Spleen (tissue), 11 donors: ENCODE data around the gene CKLF. TPM values are rescaled to one million over a fixed set of nuclear protein-coding genes. Genes with fewer than 3 reads are reported as not detected.

Source experiments
- DNase-seq: peaks from one replicate; pipeline ENCODE4 v3.0.0-alpha.2; 2020
- H3K27ac ChIP-seq, 8 donors: fragments of 200-600 bp; sonication (generic) in 7 of 8; 1 replicate in 4 of 8; 2 replicates in 4 of 8; pipeline versions ENCODE4 v1.5.0 to v1.8.0; 2016 to 2021; ENCODE audit warnings: inconsistent platforms in 4 of 8, mild to moderate bottlenecking in 4 of 8, moderate library complexity in 1 of 8
- H3K27me3 ChIP-seq, 7 donors: fragments of 200-600 bp; sonication (generic) in 6 of 7; replicated peaks in 1 of 7; 1 replicate in 4 of 7; 2 replicates in 3 of 7; pipeline versions ENCODE4 v1.5.0 to v1.8.0; 2016 to 2021; ENCODE audit warnings: inconsistent platforms in 3 of 7, mild to moderate bottlenecking in 1 of 7
- H3K36me3 ChIP-seq, 6 donors: fragments of 200-600 bp; sonication (generic) in 5 of 6; 1 replicate in 4 of 6; 2 replicates in 2 of 6; pipeline versions ENCODE4 v1.5.0 to v1.8.0; 2016 to 2021; ENCODE audit warnings: inconsistent platforms in 2 of 6
- H3K4me1 ChIP-seq, 6 donors: fragments of 200-600 bp; sonication (generic) in 5 of 6; 1 replicate in 3 of 6; 2 replicates in 3 of 6; pipeline versions ENCODE4 v1.5.0 to v1.8.0; 2016 to 2021; ENCODE audit warnings: inconsistent platforms in 3 of 6
- H3K4me3 ChIP-seq, 8 donors: fragments of 200-600 bp; sonication (generic) in 7 of 8; 1 replicate in 4 of 8; 2 replicates in 4 of 8; pipeline versions ENCODE4 v1.5.0 to v1.8.0; 2016 to 2021; ENCODE audit warnings: inconsistent platforms in 4 of 8, mild to moderate bottlenecking in 4 of 8, moderate library complexity in 2 of 8
- H3K9me3 ChIP-seq, 8 donors: fragments of 200-600 bp; sonication (generic) in 7 of 8; 1 replicate in 4 of 8; 2 replicates in 4 of 8; pipeline versions ENCODE4 v1.5.0 to v1.8.0; 2016 to 2021; ENCODE audit warnings: inconsistent platforms in 4 of 8
- CTCF ChIP-seq, 11 experiments: fragments of 200-600 bp in 7 of 11; fragments of 450-650 bp in 4 of 11; sonication (generic) in 4 of 11; IDR thresholded peaks in 8 of 11; conservative IDR thresholded peaks in 3 of 11; 1 replicate in 7 of 11; 2 replicates in 4 of 11; pipeline versions ENCODE4 v1.4.0 to v1.8.0; 2016 to 2021; ENCODE audit warnings: antibody characterized with exemption in 11 of 11, inconsistent platforms in 4 of 11, mild to moderate bottlenecking in 1 of 11
- POLR2A ChIP-seq, 3 donors: fragments of 450-650 bp; IDR thresholded peaks; one replicate each; pipeline ENCODE4 v1.5.1; 2017; ENCODE audit warnings: antibody characterized with exemption in 3 of 3, mild to moderate bottlenecking in 1 of 3
- POLR2AphosphoS5 ChIP-seq, 3 donors: sonication (generic); formaldehyde crosslinking; IDR thresholded peaks; one replicate each; pipeline ENCODE4 v1.5.1; 2017; ENCODE audit warnings: antibody characterized with exemption in 3 of 3
- WGBS, 5 donors: extraction: QIAGEN DNeasy Blood & Tissue Kit in 3 of 5; methylation state at CpG; one replicate each; pipeline versions ENCODE4 v1.1.5 to v1.1.7; 2013 to 2018; 5-methylcytosine and 5-hydroxymethylcytosine counted together
- intact Hi-C: fragments of 100-400 bp; cut with DNase I; formaldehyde crosslinking; loops from one replicate; pipeline ENCODE4 v1.15.0; 2023; ENCODE audit warnings: low total_unique reads
- polyA plus RNA-seq, 3 donors: library from polyadenylated mRNA; stranded (reverse); fragments of 200-250 nt; gene quantifications; one replicate each; pipeline ENCODE4 v1.2.1, GENCODE V29; 2013
- total RNA-seq, 7 donors: library from RNA; depleted of rRNA in 3 of 7; stranded (reverse); fragments of >200 nt in 3 of 7; fragmentation: NEBNext Ultra II Directional in 4 of 7; extraction: Animal tissue kit (Norgen Biotek cat#: 25700) in 4 of 7; gene quantifications; one replicate each; pipeline versions ENCODE4 v1.1.0 to v1.2.1, GENCODE V29; 2016 to 2021
- donor health status: healthy with polysubstance abuse.
- donor health status: DM: no; HTN: no; CAD: no; lungs with moderate emphysema.
- donor health status: DM: no; HTN: no; CAD: no.
- donor health status: Bipolar disorder and iron deficiency.
- donor health status: healthy.
- donor health status: DM: no; HTN: no; CAD: no.
- donor health status: DM: yes; HTN: yes; CAD: no.

Gene CKLF
- total and polyA plus RNA-seq, 10 donors = 61.9 to 132 (median 75.4) TPM

- Histone ChIP-seq H3K4me3 (peak overlapping the region in 5 of 8 donors; percentile 20 to 64 (median 23)), H3K4me1 (peaks cover 74 to 98% (median 86%) of the 10 kb centered on the region in 6 donors), H3K36me3 (peaks cover 0 to 3% (median 0%) of the 10 kb centered on the region in 6 donors), H3K27me3 (no peaks in the 10 kb centered on the region), H3K27ac (peak overlapping the region; percentile 84 to 99 (median 96)), H3K9me3 (no peaks in the 10 kb centered on the region)
- TF ChIP-seq POLR2AphosphoS5 (IDR thresholded peaks at IDR 0.05) (no peak), CTCF (IDR thresholded peaks at IDR 0.05 in 8 of 11, conservative IDR thresholded peaks at IDR 0.05 in 3 of 11) (no peak), POLR2A (IDR thresholded peaks at IDR 0.05) (no peak)
- intact Hi-C loops = no loop called here
- WGBS, 5 donors = 67 to 72% (median 70%) methylated on average over 8 of the region's 8 CpGs
- no peak for DNase-seq
Measured at GRCh38 chr16:66517586-66518263, 34.7 kb upstream of the CKLF start.

GRCh38 chr16:66519482-66520373 is 32.6 kb upstream of the CKLF start:
- H3K27ac ChIP-seq = peak overlapping the region; percentile 73 to 99 (median 96)
- TF ChIP-seq CTCF (IDR thresholded peaks at IDR 0.05 in 8 of 11, conservative IDR thresholded peaks at IDR 0.05 in 3 of 11) (no peak), POLR2A (IDR thresholded peaks at IDR 0.05) (no peak), POLR2AphosphoS5 (IDR thresholded peaks at IDR 0.05) (no peak)
- H3K9me3 ChIP-seq = no peaks in the 10 kb centered on the region
- intact Hi-C loops = no loop called here
- H3K36me3 ChIP-seq = no peaks in the 10 kb centered on the region
- WGBS, 5 donors = 74 to 83% (median 80%) methylated on average over 11 of the region's 11 CpGs
- peak overlapping the region in 1 of 8 donors; percentile 56 for H3K4me3 ChIP-seq
- H3K4me1 ChIP-seq = peaks cover 90 to 100% (median 99%) of the 10 kb centered on the region in 6 donors
- no peaks in the 10 kb centered on the region for H3K27me3 ChIP-seq
- no peak for DNase-seq

GRCh38 chr16:66520406-66521170 is 31.8 kb upstream of the CKLF start:
- no peak for TF ChIP-seq CTCF (IDR thresholded peaks at IDR 0.05 in 8 of 11, conservative IDR thresholded peaks at IDR 0.05 in 3 of 11)
- TF ChIP-seq POLR2AphosphoS5 (IDR thresholded peaks at IDR 0.05) = peak in 2 of 3 donors; percentile 57 to 74
- TF ChIP-seq POLR2A (IDR thresholded peaks at IDR 0.05) = no peak
- Histone ChIP-seq H3K4me1 (peaks cover 93 to 100% (median 100%) of the 10 kb centered on the region in 6 donors), H3K27me3 (no peaks in the 10 kb centered on the region), H3K4me3 (peak overlapping the region in 1 of 8 donors; percentile 56), H3K36me3 (peaks cover 0 to 3% (median 0%) of the 10 kb centered on the region in 6 donors), H3K27ac (peak overlapping the region; percentile 73 to 99 (median 96)), H3K9me3 (no peaks in the 10 kb centered on the region)
- intact Hi-C loops = no loop called here
- DNase-seq = peak; percentile 89
- WGBS, 5 donors = 53 to 64% (median 61%) methylated on average over 14 of the region's 14 CpGs
